ENCODE measurements around the gene CEP164. TPM values are rescaled to one million over a fixed set of nuclear protein-coding genes. Genes with fewer than 3 reads are reported as not detected.

CEP164 gene
- total RNA-seq, 1 experiment from 2014 or later = 22.2 TPM

DNA sequence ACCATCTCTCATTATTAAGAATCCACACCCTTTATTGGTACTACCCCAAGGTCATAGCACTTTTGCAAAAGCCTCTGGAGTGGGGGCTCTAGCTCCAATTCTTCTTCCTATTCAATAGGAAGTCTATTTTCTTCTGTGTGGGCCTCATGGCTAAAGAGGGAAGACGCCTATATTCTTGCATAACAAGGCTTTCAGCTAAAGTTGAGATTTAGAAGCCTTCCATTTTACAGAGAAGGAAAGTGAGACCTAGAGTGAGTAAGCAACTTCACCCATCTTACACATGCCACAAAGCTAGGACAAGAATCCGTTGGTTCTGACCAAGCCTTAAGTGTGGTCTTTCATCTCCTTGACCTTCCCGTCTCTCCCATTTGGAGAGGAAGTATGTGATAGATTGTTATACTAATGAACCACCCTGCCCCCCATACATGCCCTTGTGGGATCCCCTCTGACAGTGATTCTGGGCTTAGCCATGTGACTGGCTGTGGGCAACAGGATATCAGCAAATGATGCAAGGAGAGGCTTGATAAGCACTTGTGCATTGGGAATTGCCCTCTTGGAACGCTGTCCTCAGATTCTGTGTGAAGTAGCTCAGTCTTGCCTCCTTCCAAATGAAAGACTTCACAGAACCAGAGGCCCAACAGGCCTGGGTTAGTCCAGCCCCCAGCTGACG, 23.9 kb upstream of the CEP164 start:
- Histone ChIP-seq H3K36me3 (ENCODE audit: control insufficient read depth in 1 of 2, insufficient read depth in 2 of 2, low read length in 2 of 2) (no peaks in the 10 kb centered on the region), H3K4me2 (ENCODE audit: low read length) (no peak overlapping the region), H3K4me1 (ENCODE audit: control insufficient read depth in 1 of 2, insufficient read depth in 2 of 2, low read length in 2 of 2) (no peaks in the 10 kb centered on the region), H3K9me3 (ENCODE audit: control insufficient read depth in 1 of 2, insufficient read depth in 1 of 2, low read depth in 1 of 2, low read length in 2 of 2) (no peaks in the 10 kb centered on the region), H3K9ac (ENCODE audit: low read length) (no peak overlapping the region), H2AFZ (ENCODE audit: low read depth, low read length, poor library complexity, severe bottlenecking) (no peak overlapping the region), H3K9me2 (ENCODE audit: insufficient read depth) (no peaks in the 10 kb centered on the region), H3K4me3 (replicated peaks in 1 of 2; ENCODE audit: low read depth in 1 of 2, low read length in 2 of 2) (no peak overlapping the region), H3K27me3 (ENCODE audit: insufficient read depth, low read length) (no peaks in the 10 kb centered on the region), H3K27ac (ENCODE audit: low read depth, low read length) (no peak overlapping the region), H3K79me2 (ENCODE audit: insufficient read depth, low read length) (no peaks in the 10 kb centered on the region), H4K20me1 (ENCODE audit: insufficient read depth) (no peaks in the 10 kb centered on the region)
- ChIA-PET RAD21 (ENCODE audit: low non-redundant PET in 1 of 2, low total read pairs in 2 of 2, uncharacterized antibody in 2 of 2, unreplicated experiment in 2 of 2) (no interaction called here), CTCF (no interaction called here), POLR2A (no interaction called here)
- TF ChIP-seq ELF1 (IDR thresholded peaks at IDR 0.05; ENCODE audit: borderline replicate concordance, low read depth) (no peak), JUND (IDR thresholded peaks at IDR 0.05) (no peak), YY1 (IDR thresholded peaks at IDR 0.05; ENCODE audit: extremely low read depth, insufficient replicate concordance, low read depth, low read length) (no peak), SP1 (IDR thresholded peaks at IDR 0.05; ENCODE audit: low read depth) (no peak), ZNF274 (IDR thresholded peaks at IDR 0.05; ENCODE audit: low read depth, low read length) (no peak), EZH2 (IDR thresholded peaks at IDR 0.05) (no peak), SIN3A (IDR thresholded peaks at IDR 0.05; ENCODE audit: low read depth) (no peak), CEBPB (IDR thresholded peaks at IDR 0.05; ENCODE audit: low read depth) (no peak)
- TF ChIP-seq, protein P1, sequence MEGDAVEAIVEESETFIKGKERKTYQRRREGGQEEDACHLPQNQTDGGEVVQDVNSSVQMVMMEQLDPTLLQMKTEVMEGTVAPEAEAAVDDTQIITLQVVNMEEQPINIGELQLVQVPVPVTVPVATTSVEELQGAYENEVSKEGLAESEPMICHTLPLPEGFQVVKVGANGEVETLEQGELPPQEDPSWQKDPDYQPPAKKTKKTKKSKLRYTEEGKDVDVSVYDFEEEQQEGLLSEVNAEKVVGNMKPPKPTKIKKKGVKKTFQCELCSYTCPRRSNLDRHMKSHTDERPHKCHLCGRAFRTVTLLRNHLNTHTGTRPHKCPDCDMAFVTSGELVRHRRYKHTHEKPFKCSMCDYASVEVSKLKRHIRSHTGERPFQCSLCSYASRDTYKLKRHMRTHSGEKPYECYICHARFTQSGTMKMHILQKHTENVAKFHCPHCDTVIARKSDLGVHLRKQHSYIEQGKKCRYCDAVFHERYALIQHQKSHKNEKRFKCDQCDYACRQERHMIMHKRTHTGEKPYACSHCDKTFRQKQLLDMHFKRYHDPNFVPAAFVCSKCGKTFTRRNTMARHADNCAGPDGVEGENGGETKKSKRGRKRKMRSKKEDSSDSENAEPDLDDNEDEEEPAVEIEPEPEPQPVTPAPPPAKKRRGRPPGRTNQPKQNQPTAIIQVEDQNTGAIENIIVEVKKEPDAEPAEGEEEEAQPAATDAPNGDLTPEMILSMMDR (IDR thresholded peaks at IDR 0.05 in 2 of 3, conservative IDR thresholded peaks at IDR 0.05 in 1 of 3; ENCODE audit: borderline replicate concordance in 1 of 3, insufficient read depth in 1 of 3, low read depth in 2 of 3, low read length in 2 of 3) = no peak
- TF ChIP-seq, protein P2, sequence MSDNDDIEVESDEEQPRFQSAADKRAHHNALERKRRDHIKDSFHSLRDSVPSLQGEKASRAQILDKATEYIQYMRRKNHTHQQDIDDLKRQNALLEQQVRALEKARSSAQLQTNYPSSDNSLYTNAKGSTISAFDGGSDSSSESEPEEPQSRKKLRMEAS (IDR thresholded peaks at IDR 0.05) = no peak
- ATAC-seq (no peak), DNase-seq (ENCODE audit: low read depth, low spot score) (no peak)
- no TSS peak for BruUV-seq (replicated peaks)
- intact Hi-C loops (cut with micrococcal nuclease) = no loop called here
